ENCODE data around the gene PKNOX2.

Gene PKNOX2

GRCh38 chr11:125285844-125286243 is 121.3 kb downstream of the PKNOX2 start:
- Mint-ChIP-seq H3K27me3 (ENCODE audit: low read depth, poor library complexity) (peaks cover 6% of the 10 kb centered on the region), H3K9me3 (no peaks in the 10 kb centered on the region), H3K27ac (peak overlapping the region; percentile 78), H3K4me3 (peak overlapping the region; percentile 55), H3K4me1 (peaks cover 61% of the 10 kb centered on the region), H3K36me3 (ENCODE audit: low read depth) (peaks cover 16% of the 10 kb centered on the region)
- DNase-seq, result no peak
- TF ChIP-seq, protein P1, sequence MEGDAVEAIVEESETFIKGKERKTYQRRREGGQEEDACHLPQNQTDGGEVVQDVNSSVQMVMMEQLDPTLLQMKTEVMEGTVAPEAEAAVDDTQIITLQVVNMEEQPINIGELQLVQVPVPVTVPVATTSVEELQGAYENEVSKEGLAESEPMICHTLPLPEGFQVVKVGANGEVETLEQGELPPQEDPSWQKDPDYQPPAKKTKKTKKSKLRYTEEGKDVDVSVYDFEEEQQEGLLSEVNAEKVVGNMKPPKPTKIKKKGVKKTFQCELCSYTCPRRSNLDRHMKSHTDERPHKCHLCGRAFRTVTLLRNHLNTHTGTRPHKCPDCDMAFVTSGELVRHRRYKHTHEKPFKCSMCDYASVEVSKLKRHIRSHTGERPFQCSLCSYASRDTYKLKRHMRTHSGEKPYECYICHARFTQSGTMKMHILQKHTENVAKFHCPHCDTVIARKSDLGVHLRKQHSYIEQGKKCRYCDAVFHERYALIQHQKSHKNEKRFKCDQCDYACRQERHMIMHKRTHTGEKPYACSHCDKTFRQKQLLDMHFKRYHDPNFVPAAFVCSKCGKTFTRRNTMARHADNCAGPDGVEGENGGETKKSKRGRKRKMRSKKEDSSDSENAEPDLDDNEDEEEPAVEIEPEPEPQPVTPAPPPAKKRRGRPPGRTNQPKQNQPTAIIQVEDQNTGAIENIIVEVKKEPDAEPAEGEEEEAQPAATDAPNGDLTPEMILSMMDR (IDR thresholded peaks at IDR 0.05), result no peak

DNA sequence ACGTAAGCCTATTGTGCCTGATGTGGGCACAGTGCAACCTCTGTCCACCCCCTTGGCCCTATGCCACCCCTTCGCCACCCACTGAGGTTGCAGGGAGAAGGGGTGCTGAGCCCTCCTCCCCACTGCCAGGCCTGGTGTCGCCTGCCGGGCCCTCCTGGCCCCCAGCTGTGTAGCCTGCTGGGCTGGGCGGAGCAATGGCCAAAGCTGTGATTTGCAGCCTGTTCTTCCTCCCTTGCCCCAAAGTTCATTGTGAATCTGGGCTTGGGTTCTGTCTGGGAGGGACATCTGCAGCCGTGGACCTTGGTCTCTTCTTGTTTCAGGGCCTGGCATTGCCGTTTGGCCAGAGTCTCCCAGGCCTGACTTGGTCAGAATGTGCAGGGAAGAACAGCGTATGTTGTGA is 121.9 kb downstream of the PKNOX2 start:
- TF ChIP-seq, protein P1 (IDR thresholded peaks at IDR 0.05), result no peak
- Mint-ChIP-seq H3K4me3 (no peak overlapping the region), H3K27ac (peak overlapping the region; percentile 98), H3K4me1 (peaks cover 61% of the 10 kb centered on the region), H3K9me3 (no peaks in the 10 kb centered on the region), H3K27me3 (ENCODE audit: low read depth, poor library complexity) (peaks cover 6% of the 10 kb centered on the region), H3K36me3 (ENCODE audit: low read depth) (peaks cover 20% of the 10 kb centered on the region)
- DNase-seq, result no peak

DNA sequence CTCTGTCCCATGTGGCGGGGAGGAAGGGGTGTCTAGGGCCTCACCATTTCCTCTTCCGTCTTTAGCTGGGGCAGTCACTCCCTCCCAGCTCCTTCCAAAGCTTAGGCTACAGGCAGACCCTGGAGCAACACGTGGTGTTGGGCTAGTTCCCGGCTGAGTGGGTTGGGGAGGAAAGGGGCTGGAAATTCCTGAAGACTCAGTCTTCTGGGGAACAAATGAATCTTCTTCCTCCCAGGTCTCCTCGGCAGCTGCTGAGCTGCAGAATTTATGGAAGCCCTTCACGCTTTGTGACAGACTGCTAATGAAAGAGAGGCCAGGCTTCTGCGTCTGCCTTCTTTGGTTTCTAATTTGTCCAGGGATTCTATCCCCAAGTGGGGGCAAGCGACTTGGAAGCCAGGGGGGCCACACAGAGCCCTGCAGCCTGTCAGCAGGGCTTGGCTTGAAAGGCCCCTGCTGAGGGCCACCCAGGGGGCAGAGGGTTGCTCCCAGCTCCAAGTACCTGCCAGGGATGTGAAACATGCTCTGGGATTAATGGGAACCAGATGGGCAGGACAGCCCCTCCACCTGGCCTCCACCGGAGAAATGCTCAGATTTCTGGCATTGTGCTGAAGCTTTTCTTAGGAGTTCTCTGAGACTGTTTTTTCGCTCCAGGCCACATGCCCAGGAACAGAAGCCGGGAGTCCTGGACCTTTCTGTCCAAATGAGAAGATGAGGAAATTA is 123.1 kb downstream of the PKNOX2 start:
- TF ChIP-seq, protein P1 (IDR thresholded peaks at IDR 0.05), result no peak
- Mint-ChIP-seq H3K27ac (peak overlapping the region; percentile 98), H3K36me3 (ENCODE audit: low read depth) (peaks cover 22% of the 10 kb centered on the region), H3K9me3 (no peaks in the 10 kb centered on the region), H3K4me3 (peak overlapping the region; percentile 48), H3K27me3 (ENCODE audit: low read depth, poor library complexity) (peaks cover 6% of the 10 kb centered on the region), H3K4me1 (peaks cover 61% of the 10 kb centered on the region)
- DNase-seq, result peak; percentile 62

GRCh38 chr11:125289419-125290098 is 125.0 kb downstream of the PKNOX2 start:
- Mint-ChIP-seq H3K27me3 (ENCODE audit: low read depth, poor library complexity) (peaks cover 8% of the 10 kb centered on the region), H3K4me3 (no peak overlapping the region), H3K36me3 (ENCODE audit: low read depth) (peaks cover 35% of the 10 kb centered on the region), H3K4me1 (peaks cover 61% of the 10 kb centered on the region), H3K9me3 (no peaks in the 10 kb centered on the region), H3K27ac (no peak overlapping the region)
- no peak for DNase-seq
- TF ChIP-seq, protein P1 (IDR thresholded peaks at IDR 0.05), result no peak

- no peak overlapping the region for H3K27ac Mint-ChIP-seq
- H3K9me3 Mint-ChIP-seq, result no peaks in the 10 kb centered on the region
- no peak overlapping the region for H3K4me3 Mint-ChIP-seq
- DNase-seq, result no peak
- TF ChIP-seq, protein P1 (IDR thresholded peaks at IDR 0.05), result no peak
- peaks cover 42% of the 10 kb centered on the region for H3K36me3 Mint-ChIP-seq (ENCODE audit: low read depth)
- peaks cover 3% of the 10 kb centered on the region for H3K27me3 Mint-ChIP-seq (ENCODE audit: low read depth, poor library complexity)
- peaks cover 58% of the 10 kb centered on the region for H3K4me1 Mint-ChIP-seq
Measured at GRCh38 chr11:125290263-125290662, 125.7 kb downstream of the PKNOX2 start.
